NT2/D1 (cell line): ENCODE results near the gene CTXND2.

Experiments used
- SUZ12 ChIP-seq: IDR thresholded peaks from 2 replicates; pipeline ENCODE4 v1.6.1; 2011; ENCODE audit not compliant: insufficient read length, insufficient read depth; ENCODE audit errors: extremely low read depth
- YY1 ChIP-seq: IDR thresholded peaks from 2 replicates; pipeline ENCODE4 v1.6.1; 2011; ENCODE audit not compliant: insufficient read length, insufficient read depth
- ZNF274 ChIP-seq: IDR thresholded peaks from 2 replicates; pipeline ENCODE4 v1.6.1; 2011; ENCODE audit warnings: mild to moderate bottlenecking, low read depth, low read length

DNA sequence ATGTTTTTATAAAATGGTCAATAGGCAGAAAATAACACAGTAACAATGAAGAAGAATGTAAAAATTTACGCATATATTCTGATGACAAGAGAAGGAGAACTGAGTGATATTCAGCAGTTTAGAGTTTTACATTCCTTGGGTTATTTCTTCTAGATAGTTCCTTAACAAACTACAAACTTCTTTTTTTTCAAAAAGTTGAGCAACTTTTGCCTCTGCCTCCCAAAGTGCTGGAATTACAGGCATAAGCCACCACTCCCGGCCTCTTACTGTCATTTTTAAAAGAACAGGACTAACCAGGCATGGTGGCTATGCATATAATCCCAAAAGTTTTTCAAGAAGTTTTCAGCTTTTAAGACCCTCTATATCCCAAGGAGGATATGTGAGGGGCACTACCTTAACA lies 43.5 kb upstream of the CTXND2 start:
- TF ChIP-seq ZNF274 (no peak), YY1 (no peak), SUZ12 (no peak)
